Measurements from ENCODE around the gene LAMA2. TPM values are rescaled to one million over a fixed set of nuclear protein-coding genes. Genes with fewer than 3 reads are reported as not detected.

Gene LAMA2
- total RNA-seq, 1 donor from 2014 or later = 16.8 TPM

- no peak for DNase-seq
Observed at GRCh38 chr6:129525055-129525454, 642.1 kb downstream of the LAMA2 start.

- DNase-seq = no peak
Observed at GRCh38 chr6:129534926-129535325, 652.0 kb downstream of the LAMA2 start.

- DNase-seq = peak; percentile 5
Observed at GRCh38 chr6:129536271-129536670, 653.3 kb downstream of the LAMA2 start.

GRCh38 chr6:129539032-129539431 is 656.1 kb downstream of the LAMA2 start:
- no peak for DNase-seq

GRCh38 chr6:129542705-129543104 is 659.8 kb downstream of the LAMA2 start:
- no peak for DNase-seq

- no peak for DNase-seq
Observed at GRCh38 chr6:129543981-129544380, 661.0 kb downstream of the LAMA2 start.

GRCh38 chr6:129544892-129545612 is 662.1 kb downstream of the LAMA2 start:
- DNase-seq = no peak

GRCh38 chr6:129546702-129547101 is 663.8 kb downstream of the LAMA2 start:
- DNase-seq = no peak

- no peak for DNase-seq
Observed at GRCh38 chr6:129551486-129551885, 668.5 kb downstream of the LAMA2 start.

- DNase-seq = no peak
Observed at GRCh38 chr6:129552413-129552812, 669.5 kb downstream of the LAMA2 start.

GRCh38 chr6:129555206-129555832 is 672.4 kb downstream of the LAMA2 start:
- DNase-seq = no peak

- no peak for DNase-seq
Observed at GRCh38 chr6:129558248-129558647, 675.3 kb downstream of the LAMA2 start.

GRCh38 chr6:129565366-129565765 is 682.4 kb downstream of the LAMA2 start:
- no peak for DNase-seq

- DNase-seq = no peak
Observed at GRCh38 chr6:129565811-129566210, 682.9 kb downstream of the LAMA2 start.

Small RNAs within 50 kb of the gene (small RNA-seq; reads per million reads assigned to genes)
- not detected for gene RNU6-861P

Data from occipital lobe (tissue), 3 donors.